ENCODE measurements around the gene TTLL13. TPM values are rescaled to one million over a fixed set of nuclear protein-coding genes. Genes with fewer than 3 reads are reported as not detected.

TTLL13 gene, protein sequence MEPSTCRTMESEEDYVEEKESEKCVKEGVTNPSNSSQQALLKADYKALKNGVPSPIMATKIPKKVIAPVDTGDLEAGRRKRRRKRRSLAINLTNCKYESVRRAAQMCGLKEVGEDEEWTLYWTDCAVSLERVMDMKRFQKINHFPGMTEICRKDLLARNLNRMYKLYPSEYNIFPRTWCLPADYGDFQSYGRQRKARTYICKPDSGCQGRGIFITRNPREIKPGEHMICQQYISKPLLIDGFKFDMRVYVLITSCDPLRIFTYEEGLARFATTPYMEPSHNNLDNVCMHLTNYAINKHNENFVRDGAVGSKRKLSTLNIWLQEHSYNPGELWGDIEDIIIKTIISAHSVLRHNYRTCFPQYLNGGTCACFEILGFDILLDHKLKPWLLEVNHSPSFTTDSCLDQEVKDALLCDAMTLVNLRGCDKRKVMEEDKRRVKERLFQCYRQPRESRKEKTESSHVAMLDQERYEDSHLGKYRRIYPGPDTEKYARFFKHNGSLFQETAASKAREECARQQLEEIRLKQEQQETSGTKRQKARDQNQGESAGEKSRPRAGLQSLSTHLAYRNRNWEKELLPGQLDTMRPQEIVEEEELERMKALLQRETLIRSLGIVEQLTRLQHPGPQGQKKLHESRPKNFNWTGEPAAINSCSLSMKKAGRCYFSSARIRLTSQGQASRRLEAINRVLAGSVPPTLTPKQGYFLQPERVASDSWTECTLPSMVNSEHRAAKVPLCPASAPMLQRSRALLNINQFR
- not detected for total RNA-seq
- under 1 TPM in 1 of 3 donors, not detected in 2; 0.10 TPM for polyA plus RNA-seq
- long read RNA-seq, donor 1: 0 reads
- long read RNA-seq, donor 2: 0 reads
- long read RNA-seq, donor 3: 0 reads
- long read RNA-seq, donor 4: 0 reads
- long read RNA-seq, donor 5: 0 reads
- long read RNA-seq, donor 6: 0 reads
- long read RNA-seq, donor 7: 0 reads
- long read RNA-seq, donor 8: 0 reads
- long read RNA-seq, donor 9: 0 reads
- long read RNA-seq, donor 10: 0 reads

DNA sequence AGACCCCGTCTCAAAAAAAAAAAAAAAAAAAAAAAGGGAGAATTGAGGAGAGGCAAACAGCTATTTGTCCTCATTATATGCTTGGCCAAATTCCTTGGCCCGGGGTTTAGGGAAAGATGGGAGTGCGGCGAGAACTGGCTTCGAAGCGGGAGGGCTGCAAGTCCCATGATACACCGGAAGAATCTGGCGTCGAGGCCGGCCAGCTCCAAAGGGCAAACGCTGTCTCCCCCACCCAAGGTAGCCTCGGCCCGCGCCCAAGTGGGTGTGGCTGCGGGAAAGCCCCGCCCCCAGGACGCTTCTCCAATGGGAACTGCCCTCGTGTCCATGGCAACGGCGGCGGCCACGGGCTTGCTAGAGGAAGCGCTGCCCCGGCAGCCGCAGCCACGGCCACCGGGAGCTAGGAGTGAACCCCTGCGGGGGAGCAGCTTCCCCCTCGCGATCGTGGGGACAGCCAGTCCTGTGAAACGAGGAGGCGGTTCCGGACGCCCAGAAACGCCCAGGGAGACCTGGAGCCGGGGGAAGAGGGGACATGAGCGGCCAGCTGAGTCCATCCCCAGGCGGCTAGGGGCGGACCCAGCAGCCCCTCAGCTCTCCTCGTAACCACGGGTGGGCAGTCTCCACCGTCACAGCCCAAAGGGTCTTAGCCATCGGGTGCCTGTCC lies at the start of gene TTLL13:
TTLL13 (plus strand) TSS at position 354 of the 661 bp plus-strand sequence. CDS start 1,075 bp downstream, outside the sequence.
- WGBS, 5 donors: 1 to 3% (median 2%) methylated on average over 18 to 44 of the region's 44 CpGs
- intact Hi-C loops (cut with DNase I; ENCODE audit: low total_unique reads): no loop called here
- peaks cover 4 to 17% (median 14%) of the 10 kb centered on the region in 4 donors for H3K4me1 ChIP-seq
- H3K36me3 ChIP-seq: no peaks in the 10 kb centered on the region
- no peaks in the 10 kb centered on the region for H3K9me3 ChIP-seq
- peak within 1 kb of the TSS; percentile 43 to 69 (median 51) for H3K27ac ChIP-seq
- TF ChIP-seq POLR2AphosphoS5 (IDR thresholded peaks at IDR 0.05): peak; percentile 10 to 60 (median 32)
- no peak for TF ChIP-seq POLR2A (IDR thresholded peaks at IDR 0.05)
- peak within 1 kb of the TSS; percentile 62 to 73 (median 63) for H3K4me3 ChIP-seq
- H3K27me3 ChIP-seq: no peaks in the 10 kb centered on the region
- DNase-seq: peak; percentile 96 to 97

DNA sequence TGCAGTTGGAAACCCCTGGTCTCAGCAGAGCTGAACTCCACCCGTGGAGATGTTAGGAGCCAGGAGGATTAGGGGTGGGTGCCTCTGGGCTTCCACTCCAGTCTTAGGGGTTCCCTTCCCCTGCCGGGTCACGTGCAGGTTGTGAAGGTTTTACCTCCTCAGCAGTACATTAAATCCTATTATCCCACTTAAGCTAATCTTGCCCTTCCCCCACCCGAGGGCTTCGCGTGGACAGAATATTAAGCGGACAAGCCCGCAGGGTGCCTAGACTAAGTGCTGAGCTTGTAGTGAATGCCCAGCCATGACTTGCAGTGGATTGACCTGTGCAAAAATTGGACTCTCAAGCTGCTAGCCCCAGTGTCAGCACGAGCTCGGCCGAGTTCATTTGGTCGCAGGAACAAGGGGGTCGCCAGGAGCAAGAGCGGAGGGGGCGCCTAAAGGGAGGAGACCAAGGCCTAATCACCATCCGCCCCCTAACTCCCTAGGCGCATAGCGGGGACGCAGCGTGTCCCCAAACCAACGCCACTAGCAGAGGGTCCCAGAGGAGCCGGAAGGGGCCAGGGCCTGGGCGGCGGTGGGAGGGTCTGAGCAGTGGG lies 48.7 kb upstream of the TTLL13 start:
- no peak for DNase-seq
- 7 to 17% (median 16%) methylated on average over 18 to 24 of the region's 24 CpGs for WGBS, 5 donors
- H3K4me1 ChIP-seq: peaks cover 30 to 69% (median 49%) of the 10 kb centered on the region in 4 donors
- no peaks in the 10 kb centered on the region for H3K27me3 ChIP-seq
- H3K4me3 ChIP-seq: peak overlapping the region; percentile 68 to 94 (median 72)
- H3K9me3 ChIP-seq: no peaks in the 10 kb centered on the region
- peaks cover 0 to 23% (median 11%) of the 10 kb centered on the region in 4 donors for H3K36me3 ChIP-seq
- peak overlapping the region; percentile 78 to 92 (median 85) for H3K27ac ChIP-seq
- intact Hi-C loops (cut with DNase I; ENCODE audit: low total_unique reads): no loop called here
- TF ChIP-seq EP300 (IDR thresholded peaks at IDR 0.05) (no peak), POLR2A (IDR thresholded peaks at IDR 0.05) (no peak), POLR2AphosphoS5 (IDR thresholded peaks at IDR 0.05) (no peak)
- TF ChIP-seq, protein P1, sequence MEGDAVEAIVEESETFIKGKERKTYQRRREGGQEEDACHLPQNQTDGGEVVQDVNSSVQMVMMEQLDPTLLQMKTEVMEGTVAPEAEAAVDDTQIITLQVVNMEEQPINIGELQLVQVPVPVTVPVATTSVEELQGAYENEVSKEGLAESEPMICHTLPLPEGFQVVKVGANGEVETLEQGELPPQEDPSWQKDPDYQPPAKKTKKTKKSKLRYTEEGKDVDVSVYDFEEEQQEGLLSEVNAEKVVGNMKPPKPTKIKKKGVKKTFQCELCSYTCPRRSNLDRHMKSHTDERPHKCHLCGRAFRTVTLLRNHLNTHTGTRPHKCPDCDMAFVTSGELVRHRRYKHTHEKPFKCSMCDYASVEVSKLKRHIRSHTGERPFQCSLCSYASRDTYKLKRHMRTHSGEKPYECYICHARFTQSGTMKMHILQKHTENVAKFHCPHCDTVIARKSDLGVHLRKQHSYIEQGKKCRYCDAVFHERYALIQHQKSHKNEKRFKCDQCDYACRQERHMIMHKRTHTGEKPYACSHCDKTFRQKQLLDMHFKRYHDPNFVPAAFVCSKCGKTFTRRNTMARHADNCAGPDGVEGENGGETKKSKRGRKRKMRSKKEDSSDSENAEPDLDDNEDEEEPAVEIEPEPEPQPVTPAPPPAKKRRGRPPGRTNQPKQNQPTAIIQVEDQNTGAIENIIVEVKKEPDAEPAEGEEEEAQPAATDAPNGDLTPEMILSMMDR (IDR thresholded peaks at IDR 0.05): no peak

DNA sequence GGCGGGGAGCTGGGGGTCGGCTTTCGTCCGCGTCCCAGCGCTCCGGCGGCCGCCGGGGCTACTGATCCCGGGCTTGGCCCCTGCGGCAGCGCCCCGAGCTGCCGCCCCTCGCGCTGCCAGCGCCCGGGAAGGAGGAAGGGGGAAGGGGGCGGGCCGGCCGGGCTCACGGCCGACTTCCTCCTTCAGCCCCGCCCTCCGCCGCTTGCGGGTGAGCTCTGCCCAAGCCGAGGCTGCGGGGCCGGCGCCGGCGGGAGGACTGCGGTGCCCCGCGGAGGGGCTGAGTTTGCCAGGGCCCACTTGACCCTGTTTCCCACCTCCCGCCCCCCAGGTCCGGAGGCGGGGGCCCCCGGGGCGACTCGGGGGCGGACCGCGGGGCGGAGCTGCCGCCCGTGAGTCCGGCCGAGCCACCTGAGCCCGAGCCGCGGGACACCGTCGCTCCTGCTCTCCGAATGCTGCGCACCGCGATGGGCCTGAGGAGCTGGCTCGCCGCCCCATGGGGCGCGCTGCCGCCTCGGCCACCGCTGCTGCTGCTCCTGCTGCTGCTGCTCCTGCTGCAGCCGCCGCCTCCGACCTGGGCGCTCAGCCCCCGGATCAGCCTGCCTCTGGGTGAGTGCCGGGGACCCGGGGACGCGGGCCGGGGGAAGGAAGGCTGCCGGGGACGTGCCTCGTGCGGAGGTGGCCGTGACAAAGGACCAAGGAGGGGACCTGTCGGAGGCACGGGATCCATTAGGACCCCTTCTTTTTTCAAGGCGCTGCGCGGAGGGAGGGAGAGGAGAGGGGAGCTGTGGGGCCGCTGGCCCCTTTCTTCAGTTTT lies 48.0 kb upstream of the TTLL13 start, which contains the start of gene SEMA4B:
SEMA4B (plus strand) TSS at position 201 of the 814 bp plus-strand sequence; CDS start at position 450, 249 bp downstream.
- Histone ChIP-seq H3K4me3 (peak within 1 kb of the TSS; percentile 68 to 94 (median 72)), H3K36me3 (peaks cover 0 to 28% (median 16%) of the 10 kb centered on the region in 4 donors), H3K4me1 (peaks cover 30 to 74% (median 54%) of the 10 kb centered on the region in 4 donors), H3K27me3 (no peaks in the 10 kb centered on the region), H3K9me3 (no peaks in the 10 kb centered on the region), H3K27ac (peak within 1 kb of the TSS; percentile 78 to 92 (median 85))
- TF ChIP-seq, protein P1 (IDR thresholded peaks at IDR 0.05): peak in 1 of 7 experiments; percentile 1
- peak in 2 of 3 donors; percentile 63 to 70 for TF ChIP-seq POLR2AphosphoS5 (IDR thresholded peaks at IDR 0.05)
- no peak for TF ChIP-seq EP300 (IDR thresholded peaks at IDR 0.05)
- intact Hi-C loops (cut with DNase I; ENCODE audit: low total_unique reads): no loop called here
- DNase-seq: peak; percentile 85 to 94
- 0 to 1% (median 1%) methylated on average over 9 to 87 of the region's 88 CpGs for WGBS, 5 donors
